ENCODE results near the gene SHC2.
A peak's percentile ranks its signal among the peaks of the same experiment; 100 is the strongest.

The SHC2 gene

GRCh38 chr19:460877-461720 lies at the start of gene SHC2:
Gene SHC2, minus strand, starts transcription at chr19:461033. Its CDS starts 37 bp downstream, at chr19:460996.
- DNase-seq (ENCODE audit: low read depth), result no peak

- DNase-seq (ENCODE audit: low read depth), result no peak
Observed at GRCh38 chr19:508204-509150, 47.6 kb upstream of the SHC2 start.

GRCh38 chr19:507286-508203 lies 46.7 kb upstream of the SHC2 start, which contains the start of gene TPGS1:
Gene TPGS1, plus strand, starts transcription at chr19:507497. Its CDS starts 10 bp downstream, at chr19:507507.
- DNase-seq (ENCODE audit: low read depth), result no peak

- DNase-seq (ENCODE audit: low read depth), result peak; percentile 96
Observed at GRCh38 chr19:506404-507285, 45.8 kb upstream of the SHC2 start.

GRCh38 chr19:504616-505015 lies 43.8 kb upstream of the SHC2 start:
- DNase-seq (ENCODE audit: low read depth), result no peak

- no peak for DNase-seq (ENCODE audit: low read depth)
Observed at GRCh38 chr19:501646-502045, 40.8 kb upstream of the SHC2 start.

- DNase-seq (ENCODE audit: low read depth), result no peak
Observed at GRCh38 chr19:498977-499623, 38.3 kb upstream of the SHC2 start.

GRCh38 chr19:498511-498891 lies 37.7 kb upstream of the SHC2 start:
- DNase-seq (ENCODE audit: low read depth), result no peak

- no peak for DNase-seq (ENCODE audit: low read depth)
Observed at GRCh38 chr19:497869-498510, 37.2 kb upstream of the SHC2 start.

- DNase-seq (ENCODE audit: low read depth), result no peak
Observed at GRCh38 chr19:497491-497868, 36.6 kb upstream of the SHC2 start.

- no peak for DNase-seq (ENCODE audit: low read depth)
Observed at GRCh38 chr19:496986-497385, 36.2 kb upstream of the SHC2 start.

GRCh38 chr19:496112-496665 lies 35.4 kb upstream of the SHC2 start, which contains the start of gene MADCAM1:
Gene MADCAM1, plus strand, starts transcription at chr19:496486. Its CDS starts 14 bp downstream, at chr19:496500.
- no peak for DNase-seq (ENCODE audit: low read depth)

- DNase-seq (ENCODE audit: low read depth), result no peak
Observed at GRCh38 chr19:495402-496111, 34.7 kb upstream of the SHC2 start.

GRCh38 chr19:495081-495401 lies 34.2 kb upstream of the SHC2 start:
- DNase-seq (ENCODE audit: low read depth), result no peak

- no peak for DNase-seq (ENCODE audit: low read depth)
Observed at GRCh38 chr19:494171-495080, 33.6 kb upstream of the SHC2 start.

- no peak for DNase-seq (ENCODE audit: low read depth)
Observed at GRCh38 chr19:493391-494170, 32.7 kb upstream of the SHC2 start.

GRCh38 chr19:492091-492531 lies 31.3 kb upstream of the SHC2 start:
- no peak for DNase-seq (ENCODE audit: low read depth)
